ENCODE measurements around the gene TBC1D2.

GRCh38 chr9:98227883-98228282, 27.6 kb downstream of the TBC1D2 start:
- TF ChIP-seq CTCF (IDR thresholded peaks at IDR 0.05; ENCODE audit: low read depth, low read length, missing input control) (no peak), RAD21 (IDR thresholded peaks at IDR 0.05) (no peak), MAX (IDR thresholded peaks at IDR 0.05) (no peak), REST (IDR thresholded peaks at IDR 0.05) (no peak), YY1 (IDR thresholded peaks at IDR 0.05) (no peak)

Data from liver (tissue), 3 donors.